HG03521 (cell line): Measurements from ENCODE around the gene POLR3E.
"Not testable (repeated sequence)": the region's sequence is repeated elsewhere in the genome, so short reads cannot be mapped to it uniquely, and the experiment has no call there.

Experiments
- ATAC-seq: cut with Tn5 transposase; IDR thresholded peaks from one replicate; pipeline ENCODE4 v1.9.1; 2021; ENCODE audit warnings: mild to moderate bottlenecking, moderate library complexity; ENCODE audit not compliant: unreplicated experiment

The POLR3E gene

DNA sequence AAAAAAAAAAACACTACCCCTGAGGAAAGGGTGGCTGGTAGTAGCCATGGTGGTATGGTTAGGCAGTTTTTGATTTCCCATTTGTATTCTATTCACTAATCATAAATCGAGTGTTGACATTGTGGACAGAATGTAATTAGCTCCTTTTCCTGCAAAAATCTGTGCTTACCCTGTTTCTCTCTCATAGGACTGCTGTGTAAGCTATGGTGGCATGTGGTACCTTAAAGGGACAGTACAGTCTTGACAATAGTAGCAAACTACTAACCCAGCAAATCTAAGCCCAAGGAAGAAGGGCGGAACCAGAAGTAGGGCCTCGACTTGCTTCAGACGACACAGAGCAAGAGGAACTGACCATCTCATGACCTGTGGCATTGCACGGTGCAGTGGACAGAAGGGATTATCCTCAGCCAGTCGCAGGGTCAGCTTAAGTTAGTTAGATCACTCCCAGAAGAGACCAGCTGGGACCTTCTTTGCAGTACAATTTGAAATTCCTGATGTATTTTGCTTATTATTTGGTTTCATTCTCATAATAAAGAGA lies 36.3 kb downstream of the POLR3E start:
- ATAC-seq = no peak

GRCh38 chr16:22335668-22336246 lies 38.5 kb downstream of the POLR3E start:
- ATAC-seq = no peak

- no peak for ATAC-seq
Measured at GRCh38 chr16:22336581-22336980, 39.4 kb downstream of the POLR3E start.

GRCh38 chr16:22337045-22337444 lies 39.8 kb downstream of the POLR3E start:
- no peak for ATAC-seq

DNA sequence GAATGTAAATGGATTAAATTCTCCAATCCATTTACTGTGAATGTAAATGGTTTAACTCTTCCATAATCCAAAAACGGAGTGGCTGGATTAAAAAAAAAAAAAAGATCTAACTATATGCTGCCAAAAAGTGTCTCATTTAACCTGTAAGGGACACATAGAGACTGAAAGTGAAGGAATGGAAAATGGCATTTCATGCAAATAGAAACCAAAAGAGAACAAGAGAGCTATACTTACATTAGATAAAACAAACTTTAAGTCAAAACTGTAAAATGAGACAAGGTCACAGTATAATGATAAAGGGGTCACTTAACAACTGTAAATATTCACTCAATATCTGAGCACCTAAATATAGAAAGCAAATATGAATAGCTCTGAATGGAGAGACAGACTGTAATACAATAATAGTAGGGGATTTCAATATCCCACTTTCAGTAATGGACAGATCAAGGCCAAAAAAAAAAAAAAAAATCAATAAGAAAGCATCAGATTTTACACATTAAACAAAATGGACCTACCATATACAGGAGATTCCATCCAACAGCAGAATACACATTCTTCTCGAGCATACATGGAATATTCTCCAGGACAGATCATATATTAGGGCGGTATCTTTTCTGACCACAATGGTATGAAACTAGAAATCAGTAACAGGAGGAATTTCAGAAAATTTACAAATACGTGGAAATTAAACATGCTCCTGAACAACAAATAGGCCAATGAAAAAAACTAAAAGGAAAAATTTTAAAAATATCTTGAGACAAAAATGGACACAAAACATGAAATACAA lies 40.8 kb downstream of the POLR3E start:
- ATAC-seq = no peak

- no peak for ATAC-seq
Measured at GRCh38 chr16:22340945-22341344, 43.7 kb downstream of the POLR3E start.

- no peak for ATAC-seq
Measured at GRCh38 chr16:22342082-22342481, 44.9 kb downstream of the POLR3E start.

- no peak for ATAC-seq
Measured at GRCh38 chr16:22346483-22346882, 49.3 kb downstream of the POLR3E start.

GRCh38 chr16:22347100-22347820 lies 50.1 kb downstream of the POLR3E start:
- no peak for ATAC-seq

- ATAC-seq = no peak
Measured at GRCh38 chr16:22348291-22348690, 51.1 kb downstream of the POLR3E start.

DNA sequence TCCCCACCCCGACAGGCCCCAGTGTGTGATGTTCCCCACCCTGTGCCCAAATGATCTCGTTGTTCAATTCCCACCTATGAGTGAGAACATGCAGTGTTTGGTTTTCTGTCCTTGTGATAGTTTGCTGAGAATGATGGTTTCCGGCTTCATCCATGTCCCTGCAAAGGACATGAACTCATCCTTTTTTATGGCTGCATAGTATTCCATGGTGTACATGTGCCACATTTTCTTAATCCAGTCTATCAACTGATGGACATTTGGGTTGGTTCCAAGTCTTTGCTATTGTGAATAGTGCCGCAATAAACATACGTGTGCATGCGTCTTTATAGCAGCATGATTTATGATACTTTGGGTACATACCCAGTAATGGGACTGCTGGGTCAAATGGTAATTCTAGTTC lies 53.8 kb downstream of the POLR3E start:
- not testable (repeated sequence) for ATAC-seq

DNA sequence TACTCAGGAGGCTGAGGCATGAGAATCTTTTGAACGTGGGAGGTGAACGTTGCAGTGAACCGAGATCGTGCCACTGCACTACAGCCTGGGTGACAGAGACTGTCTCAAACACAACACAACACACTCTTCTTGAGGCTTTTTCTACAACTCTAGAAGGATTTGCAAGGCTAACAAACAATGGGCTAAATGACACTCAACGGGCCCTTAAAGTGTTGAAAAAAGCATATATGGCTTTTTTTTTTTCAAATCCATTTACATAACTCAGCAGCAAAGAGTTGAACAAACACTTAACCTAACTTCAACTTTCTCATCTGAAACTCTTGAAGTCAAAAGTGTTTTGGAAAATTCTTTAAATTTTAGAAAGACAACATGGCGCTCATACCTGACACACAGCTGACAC lies 54.9 kb downstream of the POLR3E start:
- ATAC-seq = no peak

GRCh38 chr16:22352723-22353122 lies 55.5 kb downstream of the POLR3E start:
- ATAC-seq = no peak

DNA sequence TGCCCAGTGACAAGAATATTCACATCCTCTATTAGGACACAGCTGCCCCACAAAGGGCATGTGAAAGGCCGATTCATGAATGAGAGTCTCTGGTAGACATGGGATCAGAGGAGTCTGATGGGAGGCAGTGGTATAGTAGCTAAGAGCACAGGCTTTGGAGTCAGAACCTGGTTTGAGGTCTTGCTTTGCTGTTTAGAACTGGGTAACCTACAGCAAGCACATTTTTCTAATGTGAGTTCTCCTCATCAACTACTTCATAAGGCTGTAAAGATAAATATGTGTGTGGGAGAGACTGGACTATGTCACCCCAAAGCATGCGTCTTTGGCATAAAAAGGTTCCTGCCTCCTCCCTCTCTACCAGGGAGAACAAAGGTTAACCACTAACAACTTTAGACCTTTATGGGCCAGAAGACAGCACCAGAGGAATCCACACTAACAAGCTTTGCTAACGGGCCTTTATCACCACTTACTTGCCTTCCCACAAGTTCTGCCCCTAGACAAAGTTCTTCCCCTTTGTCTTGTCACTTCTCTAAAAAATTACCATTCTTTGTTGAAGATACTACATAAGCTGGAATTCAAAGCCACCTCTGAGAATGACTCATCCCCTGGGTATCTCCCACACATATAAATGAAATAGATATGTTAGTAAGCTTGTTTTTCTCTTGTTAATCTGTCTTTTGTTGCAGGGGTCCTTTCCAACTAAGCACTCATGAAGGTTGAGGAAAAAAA lies 56.1 kb downstream of the POLR3E start:
- ATAC-seq = no peak

- no peak for ATAC-seq
Measured at GRCh38 chr16:22353933-22354541, 56.8 kb downstream of the POLR3E start.

GRCh38 chr16:22355487-22355908 lies 58.3 kb downstream of the POLR3E start:
- no peak for ATAC-seq

GRCh38 chr16:22356930-22357634 lies 59.9 kb downstream of the POLR3E start:
- ATAC-seq = peak; percentile 8

GRCh38 chr16:22357635-22357971 lies 60.4 kb downstream of the POLR3E start:
- peak; percentile 67 for ATAC-seq

DNA sequence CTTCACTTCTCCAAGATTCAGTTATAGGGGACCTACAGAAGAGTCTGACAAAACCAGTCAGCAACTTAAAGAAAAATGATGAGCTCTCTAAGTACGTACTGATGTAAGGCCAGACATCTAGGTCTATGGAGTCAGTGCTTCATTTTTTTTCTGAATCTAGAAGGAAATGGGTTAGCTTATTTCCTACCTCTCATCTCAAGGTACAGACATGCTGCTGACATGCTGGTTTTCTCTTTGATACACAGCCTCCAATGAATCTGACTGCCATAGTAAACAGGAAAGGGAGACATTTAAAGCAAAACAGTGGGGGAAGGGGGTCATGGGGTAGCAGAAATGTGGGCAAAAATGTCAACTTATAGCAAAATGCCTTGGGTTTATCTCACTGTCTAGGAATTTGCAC lies 60.8 kb downstream of the POLR3E start:
- ATAC-seq = peak; percentile 12

DNA sequence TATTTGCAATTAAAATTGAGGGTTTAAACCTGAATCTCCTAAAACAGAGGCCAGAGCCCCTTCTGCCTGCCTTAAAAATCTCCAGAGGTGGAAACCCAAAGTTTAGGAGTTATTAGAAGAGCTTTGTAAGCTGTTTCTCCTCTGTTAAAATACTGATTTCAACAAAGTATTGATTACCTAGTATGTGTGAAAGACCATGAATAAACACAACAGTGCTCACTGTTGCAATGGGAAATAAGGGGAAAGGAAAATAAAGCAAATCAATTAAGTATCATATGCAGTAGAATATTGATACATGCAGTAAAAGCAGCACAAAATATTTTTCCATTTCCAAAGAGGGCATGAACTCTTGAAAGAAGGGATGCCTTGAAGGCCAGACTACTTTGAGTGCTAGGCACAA lies 62.5 kb downstream of the POLR3E start:
- ATAC-seq = no peak
